Activated naive CD4-positive, alpha-beta T cell treated with anti-CD3 and anti-CD28 coated beads, Interleukin-2, amount 10 ng/mL, durations not matched to agents 7 days and 5 days (primary cell): ENCODE data around the gene PRKCA.
"Not testable (repeated sequence)": the region's sequence is repeated elsewhere in the genome, so short reads cannot be mapped to it uniquely, and the experiment has no call there.

Experiments used
- CTCF ChIA-PET: fragments of 350-600 bp; sonication (Branson Sonifier 250); formaldehyde crosslinking; loops from one replicate; lab custom pipeline; 2021; ENCODE audit warnings: antibody characterized with exemption; lab: Charles Lee
- DNase-seq: peaks from one replicate; pipeline ENCODE4 v3.0.0-alpha.2; 2020
- H3K27ac Mint-ChIP-seq: one replicate; pipeline ENCODE4 v1.8.0; 2021; ENCODE audit warnings: mild to moderate bottlenecking, moderate library complexity, mixed read lengths
- H3K27me3 Mint-ChIP-seq: one replicate; pipeline ENCODE4 v1.8.0; 2021; ENCODE audit warnings: mild to moderate bottlenecking, mixed read lengths
- H3K36me3 Mint-ChIP-seq: one replicate; pipeline ENCODE4 v1.8.0; 2021; ENCODE audit warnings: mixed read lengths
- H3K4me1 Mint-ChIP-seq: one replicate; pipeline ENCODE4 v1.8.0; 2021; ENCODE audit warnings: mixed read lengths
- H3K4me3 Mint-ChIP-seq: one replicate; pipeline ENCODE4 v1.8.0; 2021; ENCODE audit warnings: mild to moderate bottlenecking, moderate library complexity, mixed read lengths
- H3K9me3 Mint-ChIP-seq: one replicate; pipeline ENCODE4 v1.8.0; 2021; ENCODE audit warnings: mixed read lengths

Gene PRKCA

GRCh38 chr17:66301864-66302741 lies at the start of gene PRKCA:
TSS of gene PRKCA (plus strand) at chr17:66302613.
- Mint-ChIP-seq H3K9me3 (no peaks in the 10 kb centered on the region), H3K27me3 (peaks cover 13% of the 10 kb centered on the region), H3K36me3 (peaks cover 33% of the 10 kb centered on the region), H3K4me3 (peak within 1 kb of the TSS; percentile 100), H3K27ac (peak within 1 kb of the TSS; percentile 91), H3K4me1 (peaks cover 48% of the 10 kb centered on the region)
- CTCF ChIA-PET: interaction anchor here (1.6 to 1.7 kb wide), 2 partner anchors 14 to 264 kb away, joined by 3 to 4 read pairs; no protein-coding TSS in a partner anchor
- peak; percentile 77 for DNase-seq

- CTCF ChIA-PET: interaction anchor here (0.7 kb wide), 1 partner anchor 313 kb away, joined by 3 read pairs; no protein-coding TSS in a partner anchor
- H3K9me3 Mint-ChIP-seq, DNase-seq, H3K27me3 Mint-ChIP-seq, H3K27ac Mint-ChIP-seq, H3K36me3 Mint-ChIP-seq, H3K4me3 Mint-ChIP-seq: not testable (repeated sequence)
- H3K4me1 Mint-ChIP-seq: peaks cover 15% of the 10 kb centered on the region
Measured at GRCh38 chr17:66253458-66253857, 49.0 kb upstream of the PRKCA start.

- Mint-ChIP-seq H3K4me3 (no peak overlapping the region), H3K36me3 (no peaks in the 10 kb centered on the region), H3K27me3 (no peaks in the 10 kb centered on the region), H3K27ac (no peak overlapping the region), H3K4me1 (peaks cover 15% of the 10 kb centered on the region), H3K9me3 (no peaks in the 10 kb centered on the region)
- CTCF ChIA-PET: interaction anchor here (0.7 to 2.3 kb wide), 13 partner anchors 12 to 463 kb away, joined by 3 to 18 read pairs (median 4); no protein-coding TSS in a partner anchor
- DNase-seq: peak; percentile 43
Measured at GRCh38 chr17:66255112-66255511, 47.3 kb upstream of the PRKCA start.

GRCh38 chr17:66255527-66255971 lies 46.9 kb upstream of the PRKCA start:
- DNase-seq: peak; percentile 43
- Mint-ChIP-seq H3K36me3 (no peaks in the 10 kb centered on the region), H3K27ac (peak overlapping the region; percentile 46), H3K4me1 (peaks cover 15% of the 10 kb centered on the region), H3K9me3 (no peaks in the 10 kb centered on the region), H3K4me3 (no peak overlapping the region), H3K27me3 (no peaks in the 10 kb centered on the region)
- CTCF ChIA-PET: interaction anchor here (0.7 to 2.3 kb wide), 14 partner anchors 10 to 462 kb away, joined by 3 to 18 read pairs (median 4); no protein-coding TSS in a partner anchor

GRCh38 chr17:66260275-66260674 lies 42.1 kb upstream of the PRKCA start:
- H3K27ac Mint-ChIP-seq: no peak overlapping the region
- CTCF ChIA-PET: interaction anchor here (1.5 kb wide), 1 partner anchor 307 kb away, joined by 3 read pairs; no protein-coding TSS in a partner anchor

GRCh38 chr17:66260688-66261087 lies 41.7 kb upstream of the PRKCA start:
- H3K9me3 Mint-ChIP-seq: no peaks in the 10 kb centered on the region
- no peaks in the 10 kb centered on the region for H3K36me3 Mint-ChIP-seq
- no peak overlapping the region for H3K4me3 Mint-ChIP-seq
- CTCF ChIA-PET: interaction anchor here (1.5 kb wide), 1 partner anchor 306 kb away, joined by 3 read pairs; no protein-coding TSS in a partner anchor
- H3K27ac Mint-ChIP-seq: no peak overlapping the region
- H3K27me3 Mint-ChIP-seq: peaks cover 11% of the 10 kb centered on the region
- DNase-seq: no peak
- peaks cover 11% of the 10 kb centered on the region for H3K4me1 Mint-ChIP-seq

More at GRCh38 chr17:66260275-66260674, 42.1 kb upstream of the PRKCA start:
- Mint-ChIP-seq H3K27me3 (peaks cover 8% of the 10 kb centered on the region), H3K36me3 (no peaks in the 10 kb centered on the region), H3K4me1 (peaks cover 15% of the 10 kb centered on the region), H3K4me3 (no peak overlapping the region), H3K9me3 (no peaks in the 10 kb centered on the region)
- no peak for DNase-seq

GRCh38 chr17:66262767-66263166 lies 39.6 kb upstream of the PRKCA start:
- CTCF ChIA-PET: interaction anchor here (0.6 kb wide), 1 partner anchor 304 kb away, joined by 4 read pairs; no protein-coding TSS in a partner anchor
- no peak overlapping the region for H3K27ac Mint-ChIP-seq
- no peaks in the 10 kb centered on the region for H3K36me3 Mint-ChIP-seq
- H3K4me3 Mint-ChIP-seq: no peak overlapping the region
- no peaks in the 10 kb centered on the region for H3K9me3 Mint-ChIP-seq
- H3K27me3 Mint-ChIP-seq: peaks cover 11% of the 10 kb centered on the region
- DNase-seq: no peak
- peaks cover 4% of the 10 kb centered on the region for H3K4me1 Mint-ChIP-seq

- Mint-ChIP-seq H3K4me3 (no peak overlapping the region), H3K27ac (no peak overlapping the region), H3K27me3 (peaks cover 11% of the 10 kb centered on the region), H3K9me3 (no peaks in the 10 kb centered on the region), H3K4me1 (peaks cover 4% of the 10 kb centered on the region), H3K36me3 (no peaks in the 10 kb centered on the region)
- CTCF ChIA-PET: no interaction called here
- DNase-seq: no peak
Measured at GRCh38 chr17:66264696-66265095, 37.7 kb upstream of the PRKCA start.

GRCh38 chr17:66268247-66268927 lies 34.0 kb upstream of the PRKCA start:
- peaks cover 20% of the 10 kb centered on the region for H3K27me3 Mint-ChIP-seq
- no peaks in the 10 kb centered on the region for H3K9me3 Mint-ChIP-seq
- H3K27ac Mint-ChIP-seq: no peak overlapping the region
- H3K36me3 Mint-ChIP-seq: no peaks in the 10 kb centered on the region
- no peak overlapping the region for H3K4me3 Mint-ChIP-seq
- peaks cover 4% of the 10 kb centered on the region for H3K4me1 Mint-ChIP-seq
- CTCF ChIA-PET: interaction anchor here (1.0 kb wide), 1 partner anchor 11 kb away, joined by 3 read pairs; no protein-coding TSS in a partner anchor
- DNase-seq: no peak

GRCh38 chr17:66270106-66270505 lies 32.3 kb upstream of the PRKCA start:
- Mint-ChIP-seq H3K9me3 (no peaks in the 10 kb centered on the region), H3K36me3 (no peaks in the 10 kb centered on the region), H3K27me3 (peaks cover 16% of the 10 kb centered on the region), H3K27ac (no peak overlapping the region), H3K4me1 (no peaks in the 10 kb centered on the region), H3K4me3 (no peak overlapping the region)
- DNase-seq: no peak
- CTCF ChIA-PET: no interaction called here

- no peaks in the 10 kb centered on the region for H3K36me3 Mint-ChIP-seq
- H3K4me3 Mint-ChIP-seq: no peak overlapping the region
- CTCF ChIA-PET: no interaction called here
Measured at GRCh38 chr17:66271512-66271911, 30.9 kb upstream of the PRKCA start.

GRCh38 chr17:66272811-66273585 lies 29.4 kb upstream of the PRKCA start:
- Mint-ChIP-seq H3K36me3 (no peaks in the 10 kb centered on the region), H3K9me3 (no peaks in the 10 kb centered on the region), H3K4me1 (no peaks in the 10 kb centered on the region), H3K27me3 (peaks cover 33% of the 10 kb centered on the region), H3K4me3 (no peak overlapping the region), H3K27ac (no peak overlapping the region)
- CTCF ChIA-PET: interaction anchor here (0.7 kb wide), 1 partner anchor 27 kb away, joined by 3 read pairs; no protein-coding TSS in a partner anchor
- no peak for DNase-seq

More at GRCh38 chr17:66271512-66271911, 30.9 kb upstream of the PRKCA start:
- no peaks in the 10 kb centered on the region for H3K4me1 Mint-ChIP-seq
- no peak overlapping the region for H3K27ac Mint-ChIP-seq
- H3K9me3 Mint-ChIP-seq: no peaks in the 10 kb centered on the region
- DNase-seq: no peak
- H3K27me3 Mint-ChIP-seq: peaks cover 20% of the 10 kb centered on the region

- H3K27ac Mint-ChIP-seq: no peak overlapping the region
- H3K36me3 Mint-ChIP-seq: no peaks in the 10 kb centered on the region
- CTCF ChIA-PET: interaction anchor here (0.7 kb wide), 1 partner anchor 26 kb away, joined by 3 read pairs; no protein-coding TSS in a partner anchor
- H3K4me3 Mint-ChIP-seq: no peak overlapping the region
- no peaks in the 10 kb centered on the region for H3K9me3 Mint-ChIP-seq
- H3K27me3 Mint-ChIP-seq: peaks cover 38% of the 10 kb centered on the region
- H3K4me1 Mint-ChIP-seq: no peaks in the 10 kb centered on the region
- no peak for DNase-seq
Measured at GRCh38 chr17:66273586-66273848, 28.9 kb upstream of the PRKCA start.
